OCI-M2 (cell line): ENCODE measurements around the gene EXOSC5.
"Not testable (repeated sequence)": the region's sequence is repeated elsewhere in the genome, so short reads cannot be mapped to it uniquely, and the experiment has no call there.

Source experiments
- DNase-seq: peaks from one replicate; lab custom pipeline; 2025; ENCODE audit not compliant: unreplicated experiment; lab: John Stamatoyannopoulos, UW

The EXOSC5 gene

DNA sequence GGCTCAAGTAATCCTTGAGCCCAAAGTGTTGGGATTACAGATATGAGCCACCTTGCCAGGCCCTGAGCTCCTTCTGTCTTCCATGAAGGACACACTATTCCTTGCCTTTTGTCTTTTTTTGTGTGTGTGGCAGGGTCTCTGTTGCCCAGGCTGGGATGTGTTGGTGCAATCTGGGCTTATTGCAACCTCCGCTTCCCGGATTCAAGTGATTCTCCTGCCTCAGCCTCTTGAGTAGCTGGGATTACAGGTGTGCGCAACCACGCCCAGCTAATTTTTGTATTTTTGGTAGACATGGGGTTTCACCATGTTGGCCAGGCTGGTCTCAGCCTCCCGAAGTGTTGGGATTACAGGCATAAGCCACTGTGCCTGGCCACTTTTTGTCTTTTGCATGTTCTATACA lies 11.7 kb upstream of the EXOSC5 start:
- not testable (repeated sequence) for DNase-seq

DNA sequence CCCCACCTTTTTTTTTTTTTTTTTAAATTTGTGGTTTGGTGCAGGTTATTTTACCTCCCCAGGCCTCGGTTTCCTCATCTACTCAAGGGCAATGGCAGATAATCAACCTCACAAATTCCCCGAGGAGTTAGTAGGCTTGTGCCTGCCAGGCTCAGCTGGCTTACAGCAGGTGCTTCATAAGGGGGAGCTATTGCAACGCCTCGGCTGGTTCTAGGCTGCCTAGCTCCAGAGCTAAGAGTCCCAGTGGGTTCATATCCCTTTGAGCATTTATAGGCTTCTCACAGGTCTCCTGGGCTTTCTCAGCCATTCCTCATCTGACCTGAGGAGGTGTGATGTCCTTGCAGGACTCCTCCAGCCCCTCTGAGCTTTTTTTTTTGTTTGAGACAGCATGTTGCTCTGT lies 11.1 kb upstream of the EXOSC5 start:
- no peak for DNase-seq

DNA sequence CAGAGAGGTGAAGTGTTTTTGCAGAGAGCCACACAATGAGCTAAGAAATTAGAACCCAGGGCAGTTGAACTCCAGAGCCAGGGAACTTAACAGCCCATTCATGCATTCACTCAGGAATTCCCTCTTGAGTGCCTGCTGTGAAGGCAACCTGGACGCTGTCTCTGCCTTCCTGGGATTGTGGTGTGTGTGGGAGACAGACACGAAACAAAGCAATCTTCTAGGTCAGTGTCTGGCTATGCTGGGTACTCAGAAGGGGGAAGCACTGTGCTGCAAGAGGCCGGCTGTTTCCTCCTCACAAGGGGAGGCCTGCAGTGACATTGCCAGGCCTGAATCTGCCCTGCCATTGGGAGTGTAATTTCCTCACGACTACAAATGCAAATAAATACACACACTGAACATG lies 10.1 kb upstream of the EXOSC5 start:
- DNase-seq, result no peak

DNA sequence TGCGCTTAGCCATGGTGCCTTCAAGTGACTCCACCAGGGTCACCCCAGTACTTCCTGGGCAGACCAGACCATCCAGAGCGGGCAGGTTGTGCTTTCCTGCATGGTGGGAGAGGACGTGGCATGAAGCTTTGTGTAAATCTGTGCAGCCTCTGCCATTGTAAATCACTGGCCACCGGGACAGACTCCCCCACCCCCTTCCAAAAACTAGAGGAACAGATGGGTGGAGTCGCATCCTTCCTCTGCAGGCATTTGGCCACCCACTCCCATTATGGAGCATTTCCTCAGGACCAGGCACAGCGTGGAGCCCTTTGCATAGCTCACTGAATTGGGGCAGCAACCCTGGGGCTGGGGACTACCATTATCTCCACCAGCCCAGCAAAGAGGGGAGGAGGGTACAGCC lies 8.6 kb upstream of the EXOSC5 start:
- DNase-seq, result no peak

DNA sequence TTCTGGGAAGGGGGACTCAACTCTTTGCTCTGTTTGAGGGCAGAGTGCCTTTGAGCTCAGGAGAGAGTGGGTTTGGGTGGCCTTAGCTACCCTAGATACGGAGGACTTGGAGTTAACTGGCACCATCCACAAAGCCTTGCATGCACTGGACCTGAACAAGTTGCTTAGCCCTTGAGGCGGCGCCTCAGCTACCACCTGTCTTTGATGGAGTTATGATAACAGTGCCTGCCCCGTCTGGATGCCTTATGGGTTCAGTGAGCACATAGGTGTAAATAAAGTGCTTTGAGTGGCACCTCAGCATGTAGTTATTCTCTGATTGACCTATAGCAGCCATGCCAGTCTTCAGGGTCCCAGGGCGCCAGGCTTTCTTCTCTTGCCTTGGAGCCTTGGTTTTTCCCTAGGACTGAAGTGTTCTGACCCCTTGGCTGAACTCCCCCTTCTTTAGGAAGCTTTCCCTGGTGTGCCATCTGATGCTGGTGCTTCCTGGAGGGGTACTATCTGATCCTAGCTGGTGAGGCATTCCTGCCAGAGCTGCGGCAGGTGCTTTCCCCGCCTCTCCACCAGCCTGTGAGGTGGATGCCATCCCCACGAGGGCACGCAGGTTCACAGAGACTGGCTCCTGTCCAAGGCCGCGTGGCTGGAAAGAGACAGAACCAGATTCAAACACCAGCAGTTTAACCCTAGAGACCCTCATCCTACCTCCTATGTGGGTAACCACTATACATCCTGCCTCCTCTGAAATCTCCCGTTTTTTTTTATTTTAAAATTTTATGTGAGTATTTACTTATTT lies 6.2 kb upstream of the EXOSC5 start:
- no peak for DNase-seq

DNA sequence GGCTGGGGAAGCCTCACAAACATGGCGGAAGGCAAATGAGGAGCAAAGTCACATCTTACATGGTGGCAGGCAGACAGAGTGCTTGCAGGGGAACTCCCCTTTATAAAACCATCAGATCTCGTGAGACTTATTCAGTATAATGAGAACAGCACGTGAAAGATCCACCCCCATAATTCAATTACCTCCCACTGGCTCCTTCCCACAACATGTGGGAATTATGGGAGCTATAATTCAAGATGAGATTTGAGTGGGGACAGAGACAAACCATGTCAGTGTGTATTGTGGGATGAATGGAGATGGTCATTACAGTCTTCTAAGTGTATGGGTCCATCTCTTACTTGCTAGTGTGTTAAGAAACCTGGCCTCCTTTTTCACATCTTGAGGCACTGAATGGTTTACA lies 4.9 kb upstream of the EXOSC5 start:
- no peak for DNase-seq

DNA sequence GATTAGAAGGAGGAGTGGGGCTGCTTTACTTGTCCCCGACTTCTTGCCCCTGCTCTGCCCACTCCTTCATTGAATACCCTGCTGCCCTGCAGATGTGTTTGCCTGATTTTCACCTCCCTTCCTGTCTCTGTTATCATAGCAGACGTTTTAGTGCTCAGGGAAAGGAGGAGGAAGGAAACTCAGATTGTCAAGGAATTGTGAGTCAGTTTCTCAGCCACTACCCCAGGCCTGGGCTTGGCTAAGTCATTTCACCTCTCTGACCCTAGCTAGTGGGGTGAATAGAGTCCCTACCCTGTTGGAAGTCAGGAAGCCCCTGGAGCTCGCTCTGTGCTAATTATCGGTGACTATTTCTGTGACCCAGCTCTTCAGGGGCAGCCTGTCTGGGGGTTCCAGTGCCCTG lies 4.3 kb upstream of the EXOSC5 start:
- no peak for DNase-seq

DNA sequence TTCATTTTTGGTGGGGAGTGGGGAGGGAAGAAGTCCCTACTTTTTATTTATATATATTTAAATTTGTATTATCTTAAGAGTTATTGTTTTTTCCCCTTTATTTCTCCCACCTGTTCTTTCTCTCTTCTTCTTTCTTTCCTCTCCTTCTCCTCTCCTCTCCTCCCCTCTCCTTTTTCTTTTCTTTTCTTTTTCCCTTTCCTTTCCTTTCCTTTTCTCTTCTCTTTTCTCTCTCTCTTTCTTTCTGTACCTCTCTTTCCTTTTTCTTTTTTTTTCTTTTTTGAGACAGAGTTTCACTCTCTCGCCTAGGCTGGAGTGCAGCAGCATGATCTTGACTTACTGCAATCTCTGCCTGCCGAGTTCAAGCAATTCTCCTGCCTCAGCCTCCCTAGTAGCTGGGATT lies 2.4 kb upstream of the EXOSC5 start:
- DNase-seq, result no peak

DNA sequence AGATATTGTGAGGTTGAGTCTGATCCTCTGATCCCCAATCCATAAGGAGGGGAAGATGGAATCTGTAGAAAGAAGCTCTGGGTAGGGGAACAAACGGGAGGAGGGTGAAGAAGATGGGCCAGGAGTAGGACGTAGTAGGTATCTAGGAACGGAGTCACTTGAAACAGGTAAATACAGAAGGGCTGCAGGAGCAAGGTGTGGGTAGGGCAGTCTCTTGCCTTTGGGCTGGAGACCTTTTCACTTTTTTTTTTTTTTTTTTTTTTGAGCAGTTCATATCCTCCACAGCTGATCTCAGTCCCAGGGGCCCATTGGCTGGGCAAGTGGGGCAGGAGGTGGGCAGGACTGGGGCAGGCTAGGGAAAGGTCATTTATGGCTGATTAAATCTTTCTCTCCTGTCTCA lies 1.9 kb upstream of the EXOSC5 start:
- no peak for DNase-seq

DNA sequence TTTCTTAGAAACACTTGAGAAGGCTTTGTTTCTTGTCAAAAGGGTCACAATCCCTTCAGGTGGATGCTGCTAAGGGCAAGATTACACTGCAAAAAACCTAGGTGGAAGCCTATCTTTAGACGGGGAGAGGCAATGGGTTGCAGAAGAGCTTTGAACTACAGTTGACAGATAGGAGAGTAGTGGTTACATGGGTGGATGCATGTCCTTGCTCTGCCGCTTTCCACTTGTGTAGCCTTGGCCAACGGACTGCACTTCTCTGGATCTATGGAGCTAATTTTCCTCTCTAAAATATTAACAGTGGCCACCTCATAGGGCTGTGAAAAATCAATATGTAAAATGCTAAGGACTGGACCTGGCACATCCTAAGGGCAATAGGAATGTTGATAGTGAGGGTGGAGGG lies 1.4 kb upstream of the EXOSC5 start:
- no peak for DNase-seq

DNA sequence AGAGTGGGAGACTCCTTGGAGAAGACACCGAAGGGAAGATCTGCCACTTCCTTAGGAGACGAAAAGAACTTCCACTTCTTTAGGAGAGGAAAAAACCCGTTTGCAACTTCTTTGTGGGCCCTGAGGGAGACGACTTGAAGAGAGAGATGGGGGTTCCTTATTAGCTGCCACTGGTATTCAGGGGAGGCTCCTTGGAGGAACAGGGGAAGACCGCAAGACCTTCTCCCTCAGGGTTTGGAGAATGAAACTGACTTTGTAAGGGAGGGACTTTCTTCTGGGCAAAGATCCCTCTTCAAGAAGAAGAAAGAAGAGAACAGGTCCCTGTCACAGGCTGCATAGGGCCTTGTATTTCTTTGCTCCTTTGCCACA lies 875 bp upstream of the EXOSC5 start:
- no peak for DNase-seq

DNA sequence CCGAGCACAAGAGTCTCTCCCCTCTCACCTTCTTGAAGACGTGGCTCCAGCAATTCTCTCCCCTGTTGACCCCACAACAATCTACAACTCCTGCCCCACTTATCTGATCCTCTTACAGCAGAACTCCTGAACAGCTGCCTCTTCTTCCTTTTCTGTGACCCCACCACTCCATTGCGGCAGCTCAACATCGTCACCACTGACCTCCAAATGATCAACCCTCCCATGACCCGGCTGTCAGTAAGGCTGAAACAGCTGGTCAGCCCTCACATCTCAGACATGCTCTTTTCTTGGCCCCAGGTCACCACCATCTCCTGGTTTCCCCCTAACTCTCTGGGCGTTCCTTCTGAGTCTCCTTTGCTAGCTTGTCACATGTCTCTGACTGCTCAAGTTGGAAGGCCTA lies 1.8 kb downstream of the EXOSC5 start:
- DNase-seq, result no peak

DNA sequence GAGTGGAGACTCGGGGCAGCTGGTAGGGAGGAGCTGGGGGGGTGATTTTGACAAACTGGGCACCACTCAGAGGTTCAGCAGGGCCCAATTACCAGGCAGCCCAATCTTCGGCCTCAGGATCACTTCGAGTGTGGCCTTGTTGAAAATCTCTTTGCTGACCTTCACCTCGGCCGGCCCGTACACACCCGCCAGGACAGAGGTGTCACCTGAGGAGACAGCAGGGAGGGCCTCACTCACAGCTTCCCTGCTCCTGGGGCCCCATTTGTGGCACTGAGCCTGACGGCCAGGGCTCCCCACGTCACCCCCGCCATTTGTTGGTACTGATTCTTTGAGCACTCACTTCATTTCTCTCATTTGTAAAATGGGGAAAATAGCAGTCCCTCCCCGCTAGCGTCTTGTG lies 4.4 kb downstream of the EXOSC5 start:
- DNase-seq, result no peak

DNA sequence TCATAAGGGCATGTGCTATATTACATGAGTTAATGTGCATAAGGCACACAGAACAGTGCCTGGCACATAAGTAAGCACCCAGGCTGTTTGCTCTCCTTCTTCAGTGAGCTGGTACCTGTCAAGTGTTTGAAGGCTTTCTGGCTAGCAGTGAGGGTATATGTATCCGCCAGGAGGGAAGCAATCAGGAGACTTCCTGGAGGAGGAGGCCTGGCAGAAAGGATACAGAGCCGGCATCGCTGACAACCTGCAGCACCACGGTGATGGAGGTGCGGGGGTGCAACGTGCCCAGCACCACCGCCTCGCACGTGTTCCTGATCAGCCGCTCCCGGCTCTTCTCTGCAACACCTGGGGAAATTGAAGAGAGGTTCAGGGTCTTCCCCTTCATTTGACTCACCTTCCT lies 5.5 kb downstream of the EXOSC5 start:
- DNase-seq, result no peak

DNA sequence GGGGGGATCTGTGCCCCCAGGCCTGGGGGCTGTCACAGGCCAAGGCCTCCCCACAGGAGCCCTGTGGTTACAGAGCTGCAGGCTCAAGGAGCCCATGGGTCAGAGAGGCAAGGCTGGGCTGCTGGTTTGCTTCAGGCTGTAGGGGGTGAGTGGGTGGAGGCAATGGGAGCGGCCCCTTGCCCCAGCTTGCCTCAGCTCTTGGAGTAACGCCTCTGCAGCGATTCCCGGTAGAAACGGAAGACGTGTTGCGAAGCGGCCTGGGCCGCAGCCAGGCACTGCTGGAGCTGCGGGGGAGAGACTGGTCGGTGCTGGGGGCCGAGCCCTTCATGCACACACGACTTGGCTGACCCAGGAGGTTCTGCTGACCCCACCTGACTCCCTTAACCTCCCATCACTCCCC lies 10.7 kb downstream of the EXOSC5 start:
- no peak for DNase-seq

DNA sequence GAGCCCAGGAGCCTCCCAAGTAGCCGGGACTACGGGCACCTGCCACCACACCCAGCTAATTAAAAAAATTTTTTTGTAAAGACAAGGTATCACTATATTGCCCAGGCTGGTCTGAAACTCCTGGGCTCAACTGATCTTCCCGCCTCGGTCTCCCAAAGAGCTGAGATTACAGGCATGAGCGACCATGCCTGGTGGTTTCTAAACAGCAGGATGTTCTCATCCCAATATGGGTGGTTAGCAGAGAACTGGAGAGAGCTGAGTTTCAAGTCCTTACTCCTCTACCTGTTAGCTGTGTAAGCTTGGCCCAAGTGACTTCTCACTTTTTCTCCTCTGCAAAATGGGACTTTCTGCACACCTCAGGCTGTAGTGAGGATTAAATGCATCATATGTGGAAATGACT lies 12.8 kb downstream of the EXOSC5 start:
- DNase-seq, result no peak

DNA sequence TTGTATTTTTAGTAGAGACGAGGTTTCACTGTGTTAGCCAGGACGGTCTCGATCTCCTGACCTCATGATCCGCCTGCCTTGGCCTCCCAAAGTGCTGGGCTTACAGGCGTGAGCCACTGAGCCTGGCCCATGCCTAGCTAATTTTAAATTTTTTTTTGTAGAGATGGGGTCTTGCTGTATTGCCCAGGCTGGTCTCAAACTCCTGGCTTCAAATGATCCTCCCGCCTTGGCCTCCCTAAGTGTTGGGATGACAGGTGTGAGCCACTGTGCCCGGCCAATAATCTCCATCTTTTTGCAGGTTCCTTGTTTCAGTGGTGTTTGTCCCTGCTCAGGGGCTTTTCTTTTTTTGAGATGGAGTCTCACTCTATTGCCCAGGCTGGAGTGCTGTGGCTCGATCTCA lies 15.6 kb downstream of the EXOSC5 start:
- DNase-seq, result not testable (repeated sequence)

DNA sequence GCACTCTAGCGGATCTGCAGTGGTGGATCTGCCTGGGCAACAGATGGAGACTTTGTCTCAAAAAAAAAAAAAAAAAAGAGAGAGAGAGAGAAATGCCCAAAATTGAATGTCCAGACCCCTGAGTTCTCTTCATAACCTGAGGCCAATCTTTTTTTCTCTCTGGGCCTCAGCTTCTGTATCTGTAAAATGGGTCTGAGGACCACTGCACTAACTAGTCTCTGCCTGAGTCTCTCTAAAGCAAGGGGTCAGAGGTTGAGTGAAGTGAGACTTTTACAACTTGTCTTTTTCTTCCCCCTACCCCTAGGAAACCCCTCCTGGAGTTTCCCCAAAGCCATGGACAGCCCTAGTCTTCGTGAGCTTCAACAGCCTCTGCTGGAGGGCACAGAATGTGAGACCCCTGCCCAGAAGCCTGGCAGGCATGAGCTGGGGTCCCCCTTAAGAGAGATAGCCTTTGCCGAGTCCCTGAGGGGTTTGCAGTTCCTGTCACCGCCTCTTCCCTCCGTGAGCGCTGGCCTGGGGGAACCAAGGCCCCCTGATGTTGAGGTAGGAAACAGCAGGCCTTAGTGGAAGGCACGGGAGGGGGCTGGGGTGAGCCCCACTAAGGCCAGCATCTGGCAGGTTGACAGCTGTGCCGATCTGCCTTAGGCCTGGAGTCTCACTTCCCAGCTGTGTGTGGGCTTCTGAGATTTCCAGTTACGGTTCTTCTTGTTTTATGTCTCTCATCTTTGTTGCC lies 19.0 kb downstream of the EXOSC5 start:
- DNase-seq, result no peak

DNA sequence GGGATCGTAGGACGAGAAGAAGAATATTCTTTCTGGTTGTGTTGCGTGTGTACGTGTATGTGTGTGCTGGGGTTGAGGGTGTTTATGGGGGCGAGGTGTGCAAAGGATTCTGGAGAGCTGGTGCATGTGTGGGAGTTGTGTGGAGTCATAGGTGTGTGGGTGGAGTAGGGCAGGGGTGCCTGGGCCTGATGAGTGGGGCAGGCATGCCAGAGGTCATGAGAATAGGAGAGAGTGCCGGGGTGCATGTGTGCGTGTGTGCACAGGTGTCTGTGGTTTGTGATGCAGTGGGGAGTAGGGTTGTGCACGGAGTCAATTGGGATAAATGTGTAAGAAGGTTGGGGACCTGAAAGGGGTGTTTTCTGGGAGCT lies 20.2 kb downstream of the EXOSC5 start:
- DNase-seq, result no peak

DNA sequence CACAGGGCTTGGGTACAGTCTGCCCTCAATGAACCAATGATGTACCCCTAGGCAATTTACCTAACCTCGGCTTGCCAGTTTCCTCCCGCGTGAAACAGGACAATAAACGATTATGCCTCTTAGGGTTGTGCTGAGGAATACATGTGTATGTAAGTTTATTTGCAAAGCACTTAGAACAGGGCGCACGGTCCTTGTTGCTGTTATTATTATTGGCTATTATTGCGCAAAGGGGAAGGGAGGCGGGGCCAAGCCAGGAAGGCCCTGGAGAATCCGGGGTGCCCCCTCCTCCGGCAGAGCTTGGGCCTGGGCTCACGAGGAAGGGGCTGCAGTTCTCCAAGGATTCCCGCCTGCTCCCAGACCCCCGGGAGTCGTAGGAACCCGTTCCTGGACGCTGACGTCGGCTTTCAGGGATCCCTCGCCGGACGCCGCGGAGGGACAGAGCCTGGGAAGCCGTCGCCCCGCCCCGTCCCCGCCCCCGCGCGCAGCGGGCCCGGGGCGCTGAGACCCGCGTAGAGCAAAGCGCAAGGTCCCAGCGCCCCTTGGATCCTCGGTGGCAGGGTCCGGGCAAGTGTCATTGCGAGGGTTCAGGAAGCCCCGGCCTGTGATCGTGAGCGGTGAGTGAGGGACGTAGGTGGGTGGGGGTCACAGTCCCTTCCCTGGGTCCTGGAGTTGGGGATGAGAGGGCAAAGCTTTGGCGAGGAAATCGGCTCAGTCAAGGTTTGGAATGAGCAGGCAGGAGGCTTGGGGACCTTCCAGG lies 20.7 kb downstream of the EXOSC5 start, which contains the start of gene TMEM91:
TMEM91 (plus strand) TSS at position 293 of the 757 bp plus-strand sequence. CDS start 1,777 bp downstream, outside the sequence.
- no peak for DNase-seq

DNA sequence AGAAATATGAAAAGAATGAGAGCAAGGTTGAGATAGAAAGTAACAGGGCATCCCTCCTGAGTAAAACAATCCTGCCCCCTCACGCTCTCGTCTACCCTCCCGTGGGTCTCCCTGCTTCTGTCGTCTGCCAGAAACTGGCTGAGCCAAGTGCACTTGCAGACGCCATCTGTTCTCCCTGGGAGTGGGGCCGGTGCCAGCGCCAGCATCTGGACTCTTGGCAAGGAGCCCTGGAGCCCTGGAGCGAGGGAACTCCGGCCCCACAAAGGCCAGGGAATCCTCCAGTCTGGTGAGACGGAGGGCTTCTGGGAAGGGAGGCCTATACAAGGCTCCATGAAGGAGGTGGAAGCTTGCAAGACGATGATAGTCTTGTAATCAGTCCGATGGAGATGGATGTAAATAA lies 23.2 kb downstream of the EXOSC5 start:
- DNase-seq, result no peak

DNA sequence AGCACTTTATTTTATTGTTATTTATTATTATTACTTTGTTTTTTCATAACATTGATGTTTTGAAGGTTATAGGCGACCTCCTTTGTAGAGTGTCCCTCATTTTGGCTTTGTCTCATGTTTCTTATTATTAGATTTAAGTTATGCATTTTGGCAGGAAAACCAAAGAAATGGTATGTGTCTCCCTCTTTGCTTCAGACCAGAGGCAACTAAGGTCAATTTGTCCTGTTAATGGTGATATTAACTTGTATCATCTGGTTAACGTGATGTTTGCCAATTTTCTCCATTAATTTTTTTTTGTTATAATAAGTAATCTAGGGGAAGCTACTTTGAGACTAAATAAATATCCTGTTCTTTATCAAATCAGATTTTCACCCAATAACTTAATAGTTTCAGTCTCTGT lies 24.7 kb downstream of the EXOSC5 start:
- DNase-seq, result no peak
